Stomach smooth muscle (tissue), 2 donors: ENCODE results near the gene ATL3.

Source experiments
- H3K27ac ChIP-seq: one replicate; pipeline ENCODE4 v1.7.0; 2013; ENCODE audit warnings: mild to moderate bottlenecking, low read length, inconsistent platforms
- H3K27me3 ChIP-seq, 2 donors: one replicate each; pipeline ENCODE4 v1.7.0; 2013; ENCODE audit warnings: low read length in 2 of 2; ENCODE audit not compliant: insufficient read depth in 2 of 2, control insufficient read depth in 1 of 2
- H3K36me3 ChIP-seq, 2 donors: one replicate each; pipeline ENCODE4 v1.7.0; 2013; ENCODE audit warnings: low read length in 2 of 2; ENCODE audit not compliant: control insufficient read depth in 2 of 2, insufficient read depth in 2 of 2
- H3K4me1 ChIP-seq: one replicate; pipeline ENCODE4 v1.7.0; 2013; ENCODE audit warnings: low read length; ENCODE audit not compliant: control insufficient read depth, insufficient read depth
- H3K4me3 ChIP-seq, 2 donors: one replicate each; pipeline ENCODE4 v1.7.0; 2013; ENCODE audit warnings: low read length in 2 of 2
- H3K9ac ChIP-seq, 2 donors: one replicate each; pipeline ENCODE4 v1.7.0; 2013; ENCODE audit warnings: low read length in 2 of 2, mild to moderate bottlenecking in 1 of 2
- H3K9me3 ChIP-seq, 2 donors: one replicate each; pipeline ENCODE4 v1.7.0; 2013; ENCODE audit warnings: low read length in 2 of 2; ENCODE audit not compliant: control insufficient read depth in 2 of 2
- donor health status: healthy.
- donor health status: Pancreatic carcinoma.

ATL3 gene

GRCh38 chr11:63681321-63682065 is 10.3 kb upstream of the ATL3 start, which contains the start of gene RTN3:
TSS of gene RTN3 (plus strand) at chr11:63681500. CDS start at chr11:63681637, 137 bp downstream.
- Histone ChIP-seq H3K9ac (peak within 1 kb of the TSS; percentile 72 to 79), H3K4me1 (peaks cover 13% of the 10 kb centered on the region), H3K27me3 (no peaks in the 10 kb centered on the region), H3K9me3 (no peaks in the 10 kb centered on the region), H3K36me3 (no peaks in the 10 kb centered on the region), H3K27ac (peak within 1 kb of the TSS; percentile 88), H3K4me3 (peak within 1 kb of the TSS; percentile 92 to 95)

GRCh38 chr11:63680834-63681320 is 9.7 kb upstream of the ATL3 start:
- Histone ChIP-seq H3K9ac (peak overlapping the region; percentile 8 to 58), H3K27me3 (no peaks in the 10 kb centered on the region), H3K4me3 (peak overlapping the region; percentile 92 to 95), H3K9me3 (no peaks in the 10 kb centered on the region), H3K27ac (peak overlapping the region; percentile 49), H3K36me3 (no peaks in the 10 kb centered on the region), H3K4me1 (peaks cover 13% of the 10 kb centered on the region)

GRCh38 chr11:63673579-63673978 is 2.4 kb upstream of the ATL3 start:
- no peak overlapping the region for H3K4me3 ChIP-seq
- H3K36me3 ChIP-seq: no peaks in the 10 kb centered on the region
- H3K9ac ChIP-seq: no peak overlapping the region
- H3K9me3 ChIP-seq: no peaks in the 10 kb centered on the region
- H3K27me3 ChIP-seq: no peaks in the 10 kb centered on the region
- no peak overlapping the region for H3K27ac ChIP-seq
- H3K4me1 ChIP-seq: peaks cover 12% of the 10 kb centered on the region

GRCh38 chr11:63672936-63673539 is 1.9 kb upstream of the ATL3 start:
- Histone ChIP-seq H3K4me3 (no peak overlapping the region), H3K4me1 (peaks cover 15% of the 10 kb centered on the region), H3K9ac (no peak overlapping the region), H3K36me3 (no peaks in the 10 kb centered on the region), H3K27me3 (no peaks in the 10 kb centered on the region), H3K9me3 (no peaks in the 10 kb centered on the region), H3K27ac (no peak overlapping the region)

- H3K9ac ChIP-seq: peak overlapping the region in 1 of 2 donors; percentile 80
- H3K36me3 ChIP-seq: no peaks in the 10 kb centered on the region
- no peaks in the 10 kb centered on the region for H3K9me3 ChIP-seq
- no peak overlapping the region for H3K4me3 ChIP-seq
- H3K27ac ChIP-seq: peak overlapping the region; percentile 87
- no peaks in the 10 kb centered on the region for H3K27me3 ChIP-seq
- peaks cover 21% of the 10 kb centered on the region for H3K4me1 ChIP-seq
Measured at GRCh38 chr11:63672156-63672463, 934 bp upstream of the ATL3 start.

GRCh38 chr11:63670433-63671321 is 499 bp downstream of the ATL3 start:
- H3K4me3 ChIP-seq: peak overlapping the region; percentile 85 to 87
- peak overlapping the region; percentile 58 to 80 for H3K9ac ChIP-seq
- no peaks in the 10 kb centered on the region for H3K9me3 ChIP-seq
- H3K4me1 ChIP-seq: peaks cover 30% of the 10 kb centered on the region
- H3K36me3 ChIP-seq: no peaks in the 10 kb centered on the region
- no peaks in the 10 kb centered on the region for H3K27me3 ChIP-seq
- peak overlapping the region; percentile 87 for H3K27ac ChIP-seq

- Histone ChIP-seq H3K27ac (peak overlapping the region; percentile 87), H3K36me3 (no peaks in the 10 kb centered on the region), H3K9ac (peak overlapping the region; percentile 58 to 80), H3K9me3 (no peaks in the 10 kb centered on the region), H3K27me3 (no peaks in the 10 kb centered on the region), H3K4me1 (peaks cover 30% of the 10 kb centered on the region), H3K4me3 (peak overlapping the region; percentile 85 to 87)
Measured at GRCh38 chr11:63670096-63670432, 1.1 kb downstream of the ATL3 start.

GRCh38 chr11:63667995-63668795 is 3.0 kb downstream of the ATL3 start:
- Histone ChIP-seq H3K9ac (no peak overlapping the region), H3K9me3 (no peaks in the 10 kb centered on the region), H3K27ac (no peak overlapping the region), H3K27me3 (no peaks in the 10 kb centered on the region), H3K4me1 (peaks cover 33% of the 10 kb centered on the region), H3K4me3 (peak overlapping the region in 1 of 2 donors; percentile 6), H3K36me3 (no peaks in the 10 kb centered on the region)

GRCh38 chr11:63666874-63667273 is 4.3 kb downstream of the ATL3 start:
- no peak overlapping the region for H3K9ac ChIP-seq
- H3K27ac ChIP-seq: no peak overlapping the region
- peaks cover 37% of the 10 kb centered on the region for H3K4me1 ChIP-seq
- no peaks in the 10 kb centered on the region for H3K9me3 ChIP-seq
- no peak overlapping the region for H3K4me3 ChIP-seq
- no peaks in the 10 kb centered on the region for H3K36me3 ChIP-seq
- no peaks in the 10 kb centered on the region for H3K27me3 ChIP-seq

GRCh38 chr11:63663809-63664208 is 7.4 kb downstream of the ATL3 start:
- H3K4me1 ChIP-seq: peaks cover 34% of the 10 kb centered on the region

More at GRCh38 chr11:63663809-63664208, 7.4 kb downstream of the ATL3 start:
- Histone ChIP-seq H3K27ac (no peak overlapping the region), H3K9ac (no peak overlapping the region), H3K27me3 (no peaks in the 10 kb centered on the region), H3K4me3 (no peak overlapping the region), H3K36me3 (no peaks in the 10 kb centered on the region), H3K9me3 (no peaks in the 10 kb centered on the region)
